HepG2 (cell line): ENCODE data around the gene TH. TPM values are rescaled to one million over a fixed set of nuclear protein-coding genes. Genes with fewer than 3 reads are reported as not detected.

Experiments
- ARID2 ChIP-seq: sonication (generic); formaldehyde crosslinking; IDR thresholded peaks from 2 replicates; pipeline ENCODE4 v1.8.1; 2022; ENCODE audit warnings: mild to moderate bottlenecking, missing genetic modification reagents, borderline replicate concordance
- JUND ChIP-seq: sonication (generic); formaldehyde crosslinking; IDR thresholded peaks from 2 replicates; pipeline ENCODE4 v1.8.0; 2022; ENCODE audit warnings: mild to moderate bottlenecking, missing genetic modification reagents
- TBX3 ChIP-seq: fragments of 450-650 bp; IDR thresholded peaks from 2 replicates; pipeline ENCODE4 v1.6.1; 2017; ENCODE audit warnings: antibody characterized with exemption, mild to moderate bottlenecking, inconsistent platforms, borderline replicate concordance
- ZBTB8A ChIP-seq: sonication (generic); formaldehyde crosslinking; IDR thresholded peaks from 2 replicates; pipeline ENCODE4 v1.4.0; 2020; ENCODE audit warnings: mild to moderate bottlenecking, low read depth, missing genetic modification reagents, borderline replicate concordance
- ZNF367 ChIP-seq: sonication (generic); formaldehyde crosslinking; IDR thresholded peaks from 2 replicates; pipeline ENCODE4 v1.4.0; 2020; ENCODE audit warnings: missing genetic modification reagents, borderline replicate concordance
- polyA plus RNA-seq, 8 experiments: library from polyadenylated mRNA; depleted of rRNA in 3 of 8; stranded (reverse) in 7 of 8; unstranded in 1 of 8; fragments of >200 nt; fragmentation: Illumina TruSeq in 4 of 8; extraction: Trizol in 4 of 8; gene quantifications; 2 replicates each; pipeline versions ENCODE4 v1.2.1 to v1.2.3, GENCODE V29; 2011 to 2016; ENCODE audit warnings: low read depth in 4 of 8, missing spikeins in 1 of 8, mixed read lengths in 1 of 8; ENCODE audit not compliant: insufficient read depth in 1 of 8
- total RNA-seq, 5 experiments: library from RNA; depleted of rRNA; stranded (reverse); fragments of >200 nt; fragmentation: Illumina TruSeq; extraction: Trizol; gene quantifications; 2 replicates each; pipeline ENCODE4 v1.2.3, GENCODE V29; 2016; ENCODE audit warnings: low read depth in 1 of 5
- TF ChIP-seq, protein P1 (sequence below): sonication (generic); formaldehyde crosslinking; IDR thresholded peaks from 2 replicates; pipeline ENCODE4 v1.4.0; 2020; ENCODE audit warnings: missing genetic modification reagents
- TF ChIP-seq, protein P2 (sequence below), 2 experiments: sonication (generic) in 1 of 2; formaldehyde crosslinking in 1 of 2; IDR thresholded peaks; 2 replicates each; pipeline versions ENCODE4 v1.4.0 to v1.6.1; 2016 to 2020; ENCODE audit warnings: borderline replicate concordance in 1 of 2, low read depth in 1 of 2, mild to moderate bottlenecking in 1 of 2, missing genetic modification reagents in 1 of 2
- TF ChIP-seq, protein P3 (sequence below): sonication (generic); formaldehyde crosslinking; IDR thresholded peaks from 2 replicates; pipeline ENCODE4 v1.8.1; 2023; ENCODE audit warnings: mild to moderate bottlenecking, inconsistent platforms, moderate library complexity, missing genetic modification reagents, borderline replicate concordance
- TF ChIP-seq, protein P4 (sequence below): sonication (generic); formaldehyde crosslinking; IDR thresholded peaks from 2 replicates; pipeline ENCODE4 v1.4.0; 2020; ENCODE audit warnings: missing genetic modification reagents, borderline replicate concordance
- TF ChIP-seq, protein P5 (sequence below): sonication (generic); formaldehyde crosslinking; IDR thresholded peaks from 2 replicates; pipeline ENCODE4 v1.9.0; 2022; ENCODE audit warnings: missing genetic modification reagents, mild to moderate bottlenecking, borderline replicate concordance
- TF ChIP-seq, protein P6 (sequence below): IDR thresholded peaks from 2 replicates; pipeline ENCODE4 v1.6.1; 2016; ENCODE audit warnings: low read depth, borderline replicate concordance

Gene TH
- total and polyA plus RNA-seq, 2 of the 13 experiments (the other 11 are each of a cell fraction or from before 2014, with no cell fraction given), result 0.36 TPM; not detected in 1

DNA sequence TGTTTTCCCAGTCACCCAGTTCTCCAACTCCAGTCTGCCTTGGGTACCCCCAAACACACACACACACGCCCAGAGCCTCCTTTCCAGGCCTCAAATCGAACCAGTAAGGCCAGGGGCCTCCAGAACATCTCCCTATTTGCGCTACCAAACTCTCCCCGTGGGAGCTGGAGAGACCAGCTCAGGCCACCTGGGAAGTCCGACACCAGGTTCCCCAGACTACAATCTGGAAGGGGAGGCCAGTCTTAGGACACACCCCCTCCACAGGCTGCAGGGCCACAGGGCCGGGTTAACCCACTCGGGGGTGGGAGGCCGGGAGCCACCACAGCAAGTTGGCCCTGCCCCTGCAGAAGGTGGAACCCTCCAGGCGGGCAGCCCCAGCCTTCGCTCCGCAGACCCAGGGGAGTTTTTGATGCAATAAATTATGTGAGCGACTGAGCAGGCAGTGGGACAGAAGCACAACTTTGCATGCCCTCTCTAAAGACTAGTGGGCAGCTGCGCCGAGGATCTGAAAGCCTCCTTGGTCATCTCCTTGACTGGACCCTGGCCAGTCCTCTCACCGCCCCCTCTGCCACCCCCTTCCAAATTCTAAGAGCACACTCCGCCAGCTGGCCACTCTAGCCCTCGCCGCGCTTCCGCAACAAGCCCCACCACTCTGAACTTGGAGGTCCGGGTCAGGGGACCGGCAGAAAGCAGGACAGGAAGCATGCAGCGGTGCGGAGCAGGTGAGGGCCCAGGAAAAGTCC is 35.2 kb downstream of the TH start (continued):
- TF ChIP-seq, protein P1, sequence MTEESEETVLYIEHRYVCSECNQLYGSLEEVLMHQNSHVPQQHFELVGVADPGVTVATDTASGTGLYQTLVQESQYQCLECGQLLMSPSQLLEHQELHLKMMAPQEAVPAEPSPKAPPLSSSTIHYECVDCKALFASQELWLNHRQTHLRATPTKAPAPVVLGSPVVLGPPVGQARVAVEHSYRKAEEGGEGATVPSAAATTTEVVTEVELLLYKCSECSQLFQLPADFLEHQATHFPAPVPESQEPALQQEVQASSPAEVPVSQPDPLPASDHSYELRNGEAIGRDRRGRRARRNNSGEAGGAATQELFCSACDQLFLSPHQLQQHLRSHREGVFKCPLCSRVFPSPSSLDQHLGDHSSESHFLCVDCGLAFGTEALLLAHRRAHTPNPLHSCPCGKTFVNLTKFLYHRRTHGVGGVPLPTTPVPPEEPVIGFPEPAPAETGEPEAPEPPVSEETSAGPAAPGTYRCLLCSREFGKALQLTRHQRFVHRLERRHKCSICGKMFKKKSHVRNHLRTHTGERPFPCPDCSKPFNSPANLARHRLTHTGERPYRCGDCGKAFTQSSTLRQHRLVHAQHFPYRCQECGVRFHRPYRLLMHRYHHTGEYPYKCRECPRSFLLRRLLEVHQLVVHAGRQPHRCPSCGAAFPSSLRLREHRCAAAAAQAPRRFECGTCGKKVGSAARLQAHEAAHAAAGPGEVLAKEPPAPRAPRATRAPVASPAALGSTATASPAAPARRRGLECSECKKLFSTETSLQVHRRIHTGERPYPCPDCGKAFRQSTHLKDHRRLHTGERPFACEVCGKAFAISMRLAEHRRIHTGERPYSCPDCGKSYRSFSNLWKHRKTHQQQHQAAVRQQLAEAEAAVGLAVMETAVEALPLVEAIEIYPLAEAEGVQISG (CRISPR knock-in tag), result no peak; the same call in 1 of the 2 replicates
- TF ChIP-seq, protein P2, sequence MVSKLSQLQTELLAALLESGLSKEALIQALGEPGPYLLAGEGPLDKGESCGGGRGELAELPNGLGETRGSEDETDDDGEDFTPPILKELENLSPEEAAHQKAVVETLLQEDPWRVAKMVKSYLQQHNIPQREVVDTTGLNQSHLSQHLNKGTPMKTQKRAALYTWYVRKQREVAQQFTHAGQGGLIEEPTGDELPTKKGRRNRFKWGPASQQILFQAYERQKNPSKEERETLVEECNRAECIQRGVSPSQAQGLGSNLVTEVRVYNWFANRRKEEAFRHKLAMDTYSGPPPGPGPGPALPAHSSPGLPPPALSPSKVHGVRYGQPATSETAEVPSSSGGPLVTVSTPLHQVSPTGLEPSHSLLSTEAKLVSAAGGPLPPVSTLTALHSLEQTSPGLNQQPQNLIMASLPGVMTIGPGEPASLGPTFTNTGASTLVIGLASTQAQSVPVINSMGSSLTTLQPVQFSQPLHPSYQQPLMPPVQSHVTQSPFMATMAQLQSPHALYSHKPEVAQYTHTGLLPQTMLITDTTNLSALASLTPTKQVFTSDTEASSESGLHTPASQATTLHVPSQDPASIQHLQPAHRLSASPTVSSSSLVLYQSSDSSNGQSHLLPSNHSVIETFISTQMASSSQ (IDR thresholded peaks at IDR 0.05; ENCODE audit: low read depth), result no peak
- TF ChIP-seq, protein P2 (CRISPR knock-in tag; IDR thresholded peaks at IDR 0.05; ENCODE audit: borderline replicate concordance), result no peak
- TF ChIP-seq ARID2 (CRISPR knock-in tag) (no peak), ZNF367 (CRISPR knock-in tag) (no peak), JUND (no peak), ZBTB8A (CRISPR knock-in tag) (no peak), TBX3 (no peak)
- TF ChIP-seq, protein P3, sequence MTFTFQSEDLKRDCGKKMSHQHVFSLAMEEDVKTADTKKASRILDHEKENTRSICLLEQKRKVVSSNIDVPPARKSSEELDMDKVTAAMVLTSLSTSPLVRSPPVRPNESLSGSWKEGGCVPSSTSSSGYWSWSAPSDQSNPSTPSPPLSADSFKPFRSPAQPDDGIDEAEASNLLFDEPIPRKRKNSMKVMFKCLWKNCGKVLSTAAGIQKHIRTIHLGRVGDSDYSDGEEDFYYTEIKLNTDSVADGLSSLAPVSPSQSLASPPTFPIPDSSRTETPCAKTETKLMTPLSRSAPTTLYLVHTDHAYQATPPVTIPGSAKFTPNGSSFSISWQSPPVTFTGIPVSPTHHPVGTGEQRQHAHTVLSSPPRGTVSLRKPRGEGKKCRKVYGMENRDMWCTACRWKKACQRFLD, result no peak
- TF ChIP-seq, protein P4, sequence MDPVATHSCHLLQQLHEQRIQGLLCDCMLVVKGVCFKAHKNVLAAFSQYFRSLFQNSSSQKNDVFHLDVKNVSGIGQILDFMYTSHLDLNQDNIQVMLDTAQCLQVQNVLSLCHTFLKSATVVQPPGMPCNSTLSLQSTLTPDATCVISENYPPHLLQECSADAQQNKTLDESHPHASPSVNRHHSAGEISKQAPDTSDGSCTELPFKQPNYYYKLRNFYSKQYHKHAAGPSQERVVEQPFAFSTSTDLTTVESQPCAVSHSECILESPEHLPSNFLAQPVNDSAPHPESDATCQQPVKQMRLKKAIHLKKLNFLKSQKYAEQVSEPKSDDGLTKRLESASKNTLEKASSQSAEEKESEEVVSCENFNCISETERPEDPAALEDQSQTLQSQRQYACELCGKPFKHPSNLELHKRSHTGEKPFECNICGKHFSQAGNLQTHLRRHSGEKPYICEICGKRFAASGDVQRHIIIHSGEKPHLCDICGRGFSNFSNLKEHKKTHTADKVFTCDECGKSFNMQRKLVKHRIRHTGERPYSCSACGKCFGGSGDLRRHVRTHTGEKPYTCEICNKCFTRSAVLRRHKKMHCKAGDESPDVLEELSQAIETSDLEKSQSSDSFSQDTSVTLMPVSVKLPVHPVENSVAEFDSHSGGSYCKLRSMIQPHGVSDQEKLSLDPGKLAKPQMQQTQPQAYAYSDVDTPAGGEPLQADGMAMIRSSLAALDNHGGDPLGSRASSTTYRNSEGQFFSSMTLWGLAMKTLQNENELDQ (CRISPR knock-in tag), result no peak
- TF ChIP-seq, protein P5, sequence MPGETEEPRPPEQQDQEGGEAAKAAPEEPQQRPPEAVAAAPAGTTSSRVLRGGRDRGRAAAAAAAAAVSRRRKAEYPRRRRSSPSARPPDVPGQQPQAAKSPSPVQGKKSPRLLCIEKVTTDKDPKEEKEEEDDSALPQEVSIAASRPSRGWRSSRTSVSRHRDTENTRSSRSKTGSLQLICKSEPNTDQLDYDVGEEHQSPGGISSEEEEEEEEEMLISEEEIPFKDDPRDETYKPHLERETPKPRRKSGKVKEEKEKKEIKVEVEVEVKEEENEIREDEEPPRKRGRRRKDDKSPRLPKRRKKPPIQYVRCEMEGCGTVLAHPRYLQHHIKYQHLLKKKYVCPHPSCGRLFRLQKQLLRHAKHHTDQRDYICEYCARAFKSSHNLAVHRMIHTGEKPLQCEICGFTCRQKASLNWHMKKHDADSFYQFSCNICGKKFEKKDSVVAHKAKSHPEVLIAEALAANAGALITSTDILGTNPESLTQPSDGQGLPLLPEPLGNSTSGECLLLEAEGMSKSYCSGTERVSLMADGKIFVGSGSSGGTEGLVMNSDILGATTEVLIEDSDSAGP (CRISPR knock-in tag), result peak; percentile 64; the same call in 1 of the 2 replicates
- TF ChIP-seq, protein P6, sequence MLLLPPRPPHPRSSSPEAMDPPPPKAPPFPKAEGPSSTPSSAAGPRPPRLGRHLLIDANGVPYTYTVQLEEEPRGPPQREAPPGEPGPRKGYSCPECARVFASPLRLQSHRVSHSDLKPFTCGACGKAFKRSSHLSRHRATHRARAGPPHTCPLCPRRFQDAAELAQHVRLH (CRISPR knock-in tag), result peak; percentile 29; the same call in 1 of the 2 replicates
